Activated T-cell treated with anti-CD3 and anti-CD28 coated beads, Interleukin-2, amount 50 U/mL, for 24 hours (primary cell): ENCODE measurements around the gene TUBGCP6.
"Not testable (repeated sequence)": the region's sequence is repeated elsewhere in the genome, so short reads cannot be mapped to it uniquely, and the experiment has no call there.

Experiments used
- DNase-seq: peaks from one replicate; pipeline ENCODE4 v3.0.0-alpha.2; 2020
- H3K27ac Mint-ChIP-seq: 2 replicates; pipeline ENCODE4 v1.8.0; 2020; ENCODE audit warnings: mild to moderate bottlenecking, mixed read lengths
- H3K27me3 Mint-ChIP-seq: 2 replicates; pipeline ENCODE4 v1.8.0; 2020; ENCODE audit warnings: mixed read lengths
- H3K36me3 Mint-ChIP-seq: 2 replicates; pipeline ENCODE4 v1.8.0; 2020; ENCODE audit warnings: low read depth, mixed read lengths
- H3K4me1 Mint-ChIP-seq: 2 replicates; pipeline ENCODE4 v1.8.0; 2020; ENCODE audit warnings: low read depth, mixed read lengths
- H3K4me3 Mint-ChIP-seq: 2 replicates; pipeline ENCODE4 v1.8.0; 2020; ENCODE audit warnings: mild to moderate bottlenecking, moderate library complexity, mixed read lengths
- H3K9me3 Mint-ChIP-seq: 2 replicates; pipeline ENCODE4 v1.8.0; 2020; ENCODE audit warnings: mixed read lengths

Gene TUBGCP6

GRCh38 chr22:50209893-50210292 is 34.9 kb downstream of the TUBGCP6 start:
- Mint-ChIP-seq H3K27ac (peak overlapping the region; percentile 48), H3K27me3 (no peaks in the 10 kb centered on the region), H3K36me3 (peaks cover 81% of the 10 kb centered on the region), H3K9me3 (no peaks in the 10 kb centered on the region), H3K4me1 (peaks cover 17% of the 10 kb centered on the region), H3K4me3 (no peak overlapping the region)
- DNase-seq: peak; percentile 74

GRCh38 chr22:50208939-50209892 is 35.6 kb downstream of the TUBGCP6 start:
- peaks cover 84% of the 10 kb centered on the region for H3K36me3 Mint-ChIP-seq
- H3K4me3 Mint-ChIP-seq: no peak overlapping the region
- H3K27ac Mint-ChIP-seq: peak overlapping the region; percentile 48
- no peaks in the 10 kb centered on the region for H3K27me3 Mint-ChIP-seq
- H3K9me3 Mint-ChIP-seq: no peaks in the 10 kb centered on the region
- DNase-seq: no peak
- peaks cover 23% of the 10 kb centered on the region for H3K4me1 Mint-ChIP-seq

GRCh38 chr22:50208430-50208938 is 36.3 kb downstream of the TUBGCP6 start:
- Mint-ChIP-seq H3K27ac (no peak overlapping the region), H3K27me3 (no peaks in the 10 kb centered on the region), H3K4me3 (no peak overlapping the region), H3K9me3 (no peaks in the 10 kb centered on the region), H3K36me3 (peaks cover 84% of the 10 kb centered on the region), H3K4me1 (peaks cover 28% of the 10 kb centered on the region)
- peak; percentile 29 for DNase-seq

GRCh38 chr22:50207383-50208140 is 37.3 kb downstream of the TUBGCP6 start:
- DNase-seq: no peak
- Mint-ChIP-seq H3K4me3 (no peak overlapping the region), H3K4me1 (peaks cover 32% of the 10 kb centered on the region), H3K27ac (peak overlapping the region; percentile 47), H3K36me3 (peaks cover 80% of the 10 kb centered on the region), H3K27me3 (no peaks in the 10 kb centered on the region), H3K9me3 (no peaks in the 10 kb centered on the region)

- Mint-ChIP-seq H3K36me3 (peaks cover 80% of the 10 kb centered on the region), H3K27me3 (no peaks in the 10 kb centered on the region), H3K4me1 (peaks cover 38% of the 10 kb centered on the region), H3K4me3 (no peak overlapping the region), H3K9me3 (no peaks in the 10 kb centered on the region), H3K27ac (peak overlapping the region; percentile 44)
- peak; percentile 37 for DNase-seq
These were observed 38.2 kb downstream of the TUBGCP6 start for GRCh38 chr22:50206599-50206998.

- no peaks in the 10 kb centered on the region for H3K27me3 Mint-ChIP-seq
- peaks cover 76% of the 10 kb centered on the region for H3K36me3 Mint-ChIP-seq
- H3K4me3 Mint-ChIP-seq: no peak overlapping the region
- peaks cover 35% of the 10 kb centered on the region for H3K4me1 Mint-ChIP-seq
- H3K9me3 Mint-ChIP-seq: no peaks in the 10 kb centered on the region
- H3K27ac Mint-ChIP-seq: peak overlapping the region; percentile 44
- DNase-seq: no peak
These were observed 38.8 kb downstream of the TUBGCP6 start for GRCh38 chr22:50205781-50206569.

- H3K9me3 Mint-ChIP-seq, H3K4me3 Mint-ChIP-seq, DNase-seq, H3K27ac Mint-ChIP-seq, H3K27me3 Mint-ChIP-seq: not testable (repeated sequence)
- peaks cover 66% of the 10 kb centered on the region for H3K36me3 Mint-ChIP-seq
- H3K4me1 Mint-ChIP-seq: peaks cover 35% of the 10 kb centered on the region
These were observed 39.8 kb downstream of the TUBGCP6 start for GRCh38 chr22:50204998-50205397.

GRCh38 chr22:50204571-50204970 is 40.3 kb downstream of the TUBGCP6 start:
- DNase-seq: no peak
- Mint-ChIP-seq H3K27ac (no peak overlapping the region), H3K9me3 (no peaks in the 10 kb centered on the region), H3K4me1 (peaks cover 36% of the 10 kb centered on the region), H3K4me3 (no peak overlapping the region), H3K27me3 (no peaks in the 10 kb centered on the region), H3K36me3 (peaks cover 63% of the 10 kb centered on the region)

GRCh38 chr22:50203288-50203687 is 41.5 kb downstream of the TUBGCP6 start:
- H3K4me1 Mint-ChIP-seq: peaks cover 39% of the 10 kb centered on the region

GRCh38 chr22:50202130-50202666 is 42.6 kb downstream of the TUBGCP6 start:
- peaks cover 39% of the 10 kb centered on the region for H3K4me1 Mint-ChIP-seq
- no peak for DNase-seq
- H3K27ac Mint-ChIP-seq: peak overlapping the region; percentile 84
- H3K36me3 Mint-ChIP-seq: peaks cover 62% of the 10 kb centered on the region
- no peaks in the 10 kb centered on the region for H3K9me3 Mint-ChIP-seq
- no peaks in the 10 kb centered on the region for H3K27me3 Mint-ChIP-seq
- peak overlapping the region; percentile 86 for H3K4me3 Mint-ChIP-seq

More at GRCh38 chr22:50203288-50203687, 41.5 kb downstream of the TUBGCP6 start:
- H3K36me3 Mint-ChIP-seq: peaks cover 65% of the 10 kb centered on the region
- no peak overlapping the region for H3K4me3 Mint-ChIP-seq
- H3K27me3 Mint-ChIP-seq: no peaks in the 10 kb centered on the region
- H3K9me3 Mint-ChIP-seq: no peaks in the 10 kb centered on the region
- H3K27ac Mint-ChIP-seq: peak overlapping the region; percentile 5
- DNase-seq: no peak

- peaks cover 38% of the 10 kb centered on the region for H3K4me1 Mint-ChIP-seq
- peak overlapping the region; percentile 86 for H3K4me3 Mint-ChIP-seq
- H3K36me3 Mint-ChIP-seq: peaks cover 59% of the 10 kb centered on the region
- no peaks in the 10 kb centered on the region for H3K27me3 Mint-ChIP-seq
- H3K27ac Mint-ChIP-seq: peak overlapping the region; percentile 84
- DNase-seq: peak; percentile 54
- H3K9me3 Mint-ChIP-seq: no peaks in the 10 kb centered on the region
These were observed 43.4 kb downstream of the TUBGCP6 start for GRCh38 chr22:50201191-50202129.

- H3K4me1 Mint-ChIP-seq: peaks cover 37% of the 10 kb centered on the region
- H3K27ac Mint-ChIP-seq: peak within 1 kb of the TSS; percentile 84
- peak within 1 kb of the TSS; percentile 86 for H3K4me3 Mint-ChIP-seq
- H3K36me3 Mint-ChIP-seq: peaks cover 62% of the 10 kb centered on the region
- H3K27me3 Mint-ChIP-seq: no peaks in the 10 kb centered on the region
- DNase-seq: peak; percentile 92
- H3K9me3 Mint-ChIP-seq: no peaks in the 10 kb centered on the region
These were observed 44.2 kb downstream of the TUBGCP6 start, which contains the start of gene SELENOO for GRCh38 chr22:50200461-50201190. Gene SELENOO (plus strand): TSS chr22:50201011. CDS start chr22:50201037, 26 bp downstream.
